ENCODE measurements around the gene XRCC4. TPM values are rescaled to one million over a fixed set of nuclear protein-coding genes. Genes with fewer than 3 reads are reported as not detected.

The XRCC4 gene
- polyA plus RNA-seq, 1 donor: 8.5 TPM

GRCh38 chr5:83069096-83069799 lies 8.1 kb upstream of the XRCC4 start:
- Histone ChIP-seq H3K27me3 (ENCODE audit: control insufficient read depth, insufficient read depth, low read length) (no peaks in the 10 kb centered on the region), H3K27ac (ENCODE audit: low read length) (no peak overlapping the region), H3K36me3 (ENCODE audit: control insufficient read depth, insufficient read depth, low read length) (peaks cover 2% of the 10 kb centered on the region), H3K4me1 (ENCODE audit: control insufficient read depth, insufficient read depth, low read length) (no peaks in the 10 kb centered on the region), H3K4me3 (ENCODE audit: low read length) (no peak overlapping the region), H3K9me3 (ENCODE audit: control insufficient read depth, low read depth, low read length) (no peaks in the 10 kb centered on the region)
- 100% methylated on average over 1 of the region's 2 CpGs for WGBS (ENCODE audit: insufficient coverage, low lambda C conversion rate)
- DNase-seq: no peak

- no peaks in the 10 kb centered on the region for H3K9me3 ChIP-seq (ENCODE audit: control insufficient read depth, low read depth, low read length)
- no peak overlapping the region for H3K27ac ChIP-seq (ENCODE audit: low read length)
- H3K4me1 ChIP-seq (ENCODE audit: control insufficient read depth, insufficient read depth, low read length): no peaks in the 10 kb centered on the region
- DNase-seq: no peak
- no peaks in the 10 kb centered on the region for H3K27me3 ChIP-seq (ENCODE audit: control insufficient read depth, insufficient read depth, low read length)
- WGBS (ENCODE audit: insufficient coverage, low lambda C conversion rate): 95% methylated on average over 2 of the region's 2 CpGs
- peaks cover 2% of the 10 kb centered on the region for H3K36me3 ChIP-seq (ENCODE audit: control insufficient read depth, insufficient read depth, low read length)
- H3K4me3 ChIP-seq (ENCODE audit: low read length): no peak overlapping the region
Observed at GRCh38 chr5:83071286-83072051, 5.9 kb upstream of the XRCC4 start.

DNA sequence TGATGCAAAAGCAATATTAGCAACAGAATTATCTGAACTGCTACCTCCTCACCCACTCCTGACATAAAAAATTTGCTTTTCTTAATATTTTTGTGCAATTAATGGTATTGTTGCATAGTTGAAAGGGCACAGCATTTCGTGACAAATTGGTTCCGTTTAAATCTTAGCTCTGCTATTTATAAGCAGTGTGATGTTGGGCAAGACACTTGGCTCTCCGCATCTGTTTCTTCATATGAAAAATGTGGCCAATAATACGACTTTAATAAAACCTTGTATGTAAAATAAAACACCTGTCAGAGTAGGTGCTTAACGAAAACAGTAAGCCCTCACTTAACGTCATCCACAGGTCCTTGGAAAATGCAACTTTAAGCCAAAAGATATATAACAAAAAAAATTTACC lies 4.4 kb upstream of the XRCC4 start:
- no peak overlapping the region for H3K27ac ChIP-seq (ENCODE audit: low read length)
- no CpG with 5 or more reads among the region's 6 CpGs for WGBS (ENCODE audit: insufficient coverage, low lambda C conversion rate)

GRCh38 chr5:83077662-83078261 lies 415 bp downstream of the XRCC4 start:
- DNase-seq: no peak
- no peaks in the 10 kb centered on the region for H3K27me3 ChIP-seq (ENCODE audit: control insufficient read depth, insufficient read depth, low read length)
- WGBS (ENCODE audit: insufficient coverage, low lambda C conversion rate): no CpG with 5 or more reads among the region's 14 CpGs
- H3K4me1 ChIP-seq (ENCODE audit: control insufficient read depth, insufficient read depth, low read length): peaks cover 2% of the 10 kb centered on the region
- peaks cover 2% of the 10 kb centered on the region for H3K36me3 ChIP-seq (ENCODE audit: control insufficient read depth, insufficient read depth, low read length)
- H3K9me3 ChIP-seq (ENCODE audit: control insufficient read depth, low read depth, low read length): no peaks in the 10 kb centered on the region
- peak overlapping the region; percentile 93 for H3K4me3 ChIP-seq (ENCODE audit: low read length)
- H3K27ac ChIP-seq (ENCODE audit: low read length): peak overlapping the region; percentile 91

More for the DNA sequence above, 4.4 kb upstream of the XRCC4 start:
- Histone ChIP-seq H3K4me1 (ENCODE audit: control insufficient read depth, insufficient read depth, low read length) (no peaks in the 10 kb centered on the region), H3K27me3 (ENCODE audit: control insufficient read depth, insufficient read depth, low read length) (no peaks in the 10 kb centered on the region), H3K9me3 (ENCODE audit: control insufficient read depth, low read depth, low read length) (no peaks in the 10 kb centered on the region), H3K4me3 (ENCODE audit: low read length) (no peak overlapping the region), H3K36me3 (ENCODE audit: control insufficient read depth, insufficient read depth, low read length) (peaks cover 2% of the 10 kb centered on the region)
- no peak for DNase-seq

- no peak overlapping the region for H3K4me3 ChIP-seq (ENCODE audit: low read length)
- H3K27ac ChIP-seq (ENCODE audit: low read length): no peak overlapping the region
- H3K27me3 ChIP-seq (ENCODE audit: control insufficient read depth, insufficient read depth, low read length): no peaks in the 10 kb centered on the region
- no peak for DNase-seq
- H3K36me3 ChIP-seq (ENCODE audit: control insufficient read depth, insufficient read depth, low read length): no peaks in the 10 kb centered on the region
- H3K9me3 ChIP-seq (ENCODE audit: control insufficient read depth, low read depth, low read length): no peaks in the 10 kb centered on the region
- peaks cover 2% of the 10 kb centered on the region for H3K4me1 ChIP-seq (ENCODE audit: control insufficient read depth, insufficient read depth, low read length)
Observed at GRCh38 chr5:83082750-83083149, 5.4 kb downstream of the XRCC4 start.

DNA sequence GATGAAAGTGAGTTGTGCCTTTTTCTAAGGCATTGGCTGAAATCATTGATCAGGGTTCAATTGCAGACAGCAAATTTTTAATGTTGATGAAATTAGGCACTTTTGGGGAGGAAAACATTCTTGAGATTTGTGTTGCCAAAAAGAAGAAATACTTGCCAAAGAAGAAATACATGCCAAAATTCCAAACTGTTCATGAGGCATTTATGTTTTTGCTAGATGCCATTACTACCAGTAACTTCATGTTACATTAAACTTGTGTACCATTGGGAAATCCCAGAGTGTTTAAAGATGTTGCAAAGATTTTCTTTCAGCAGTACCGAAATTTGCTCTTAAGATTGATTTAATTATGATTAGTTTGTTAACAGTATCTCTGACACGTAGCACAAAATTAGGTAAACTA lies 7.0 kb downstream of the XRCC4 start:
- Histone ChIP-seq H3K27me3 (ENCODE audit: control insufficient read depth, insufficient read depth, low read length) (no peaks in the 10 kb centered on the region), H3K4me1 (ENCODE audit: control insufficient read depth, insufficient read depth, low read length) (no peaks in the 10 kb centered on the region), H3K9me3 (ENCODE audit: control insufficient read depth, low read depth, low read length) (no peaks in the 10 kb centered on the region), H3K36me3 (ENCODE audit: control insufficient read depth, insufficient read depth, low read length) (no peaks in the 10 kb centered on the region), H3K4me3 (ENCODE audit: low read length) (no peak overlapping the region), H3K27ac (ENCODE audit: low read length) (no peak overlapping the region)
- no peak for DNase-seq
- no CpG with 5 or more reads among the region's 2 CpGs for WGBS (ENCODE audit: insufficient coverage, low lambda C conversion rate)

DNA sequence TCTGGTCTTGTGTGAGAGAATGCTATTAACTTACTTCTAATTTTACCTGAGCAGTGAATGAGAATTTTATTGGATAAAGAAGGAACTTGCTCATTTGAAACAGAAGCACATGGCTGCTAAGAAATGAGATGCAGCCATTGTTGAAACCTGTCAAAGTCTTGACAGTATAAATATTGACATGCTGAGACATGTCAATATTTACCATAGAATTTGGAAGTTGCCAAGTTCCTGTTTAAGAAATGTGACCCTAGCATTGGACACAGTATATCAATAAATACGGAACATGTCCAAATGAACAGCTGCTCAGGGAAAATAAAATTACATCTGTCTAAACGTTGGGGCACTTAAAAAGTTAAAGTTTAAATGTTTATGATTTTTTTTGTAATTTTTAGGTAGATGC lies 7.8 kb downstream of the XRCC4 start:
- H3K4me1 ChIP-seq (ENCODE audit: control insufficient read depth, insufficient read depth, low read length): no peaks in the 10 kb centered on the region
- no peaks in the 10 kb centered on the region for H3K9me3 ChIP-seq (ENCODE audit: control insufficient read depth, low read depth, low read length)
- WGBS (ENCODE audit: insufficient coverage, low lambda C conversion rate): 64% methylated on average over 2 of the region's 2 CpGs
- no peak for DNase-seq
- no peaks in the 10 kb centered on the region for H3K27me3 ChIP-seq (ENCODE audit: control insufficient read depth, insufficient read depth, low read length)
- no peaks in the 10 kb centered on the region for H3K36me3 ChIP-seq (ENCODE audit: control insufficient read depth, insufficient read depth, low read length)
- no peak overlapping the region for H3K27ac ChIP-seq (ENCODE audit: low read length)
- no peak overlapping the region for H3K4me3 ChIP-seq (ENCODE audit: low read length)

DNA sequence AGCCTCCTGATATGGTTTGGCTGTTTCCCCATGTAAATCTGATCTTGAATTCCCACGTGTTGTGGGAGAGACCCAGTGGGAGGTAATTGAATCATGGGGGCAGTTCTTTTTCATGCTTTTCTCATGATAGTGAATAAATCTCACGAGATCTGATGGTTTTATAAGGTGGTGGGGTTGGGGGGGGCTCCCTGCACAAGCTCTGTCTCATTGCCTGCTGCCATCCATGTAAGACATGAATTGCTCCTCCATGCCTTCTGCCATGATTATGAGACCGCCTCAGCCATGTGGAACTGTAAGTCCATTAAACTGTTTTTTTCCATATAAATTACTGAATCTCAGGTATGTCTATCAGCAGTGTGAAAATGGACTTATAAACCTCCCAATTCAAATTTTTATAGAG lies 12.8 kb downstream of the XRCC4 start:
- DNase-seq: no peak
- no peak overlapping the region for H3K27ac ChIP-seq (ENCODE audit: low read length)
- no peak overlapping the region for H3K4me3 ChIP-seq (ENCODE audit: low read length)
- no peaks in the 10 kb centered on the region for H3K36me3 ChIP-seq (ENCODE audit: control insufficient read depth, insufficient read depth, low read length)
- peaks cover 17% of the 10 kb centered on the region for H3K9me3 ChIP-seq (ENCODE audit: control insufficient read depth, low read depth, low read length)
- WGBS (ENCODE audit: insufficient coverage, low lambda C conversion rate): no CpG with 5 or more reads among the region's 3 CpGs
- H3K27me3 ChIP-seq (ENCODE audit: control insufficient read depth, insufficient read depth, low read length): no peaks in the 10 kb centered on the region
- H3K4me1 ChIP-seq (ENCODE audit: control insufficient read depth, insufficient read depth, low read length): no peaks in the 10 kb centered on the region

DNA sequence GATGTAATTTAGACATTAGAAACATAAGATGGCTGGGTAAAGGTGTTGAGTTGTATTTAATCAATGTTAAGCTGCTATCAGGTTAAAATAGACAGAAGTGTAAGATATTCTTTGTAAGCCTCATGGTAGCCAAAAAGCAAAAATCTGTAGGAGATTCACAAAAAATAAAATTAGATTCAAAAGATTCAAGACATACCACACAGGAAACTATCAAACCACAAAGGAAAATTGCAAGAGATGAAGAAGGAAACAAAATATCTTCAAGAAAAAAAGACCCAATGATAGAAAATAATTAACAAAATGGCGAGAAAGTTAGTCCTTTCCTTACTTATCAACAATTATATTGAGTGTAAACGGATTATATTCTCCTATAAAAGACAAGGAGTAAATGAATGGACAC lies 15.3 kb downstream of the XRCC4 start:
- Histone ChIP-seq H3K27ac (ENCODE audit: low read length) (no peak overlapping the region), H3K36me3 (ENCODE audit: control insufficient read depth, insufficient read depth, low read length) (no peaks in the 10 kb centered on the region), H3K4me3 (ENCODE audit: low read length) (no peak overlapping the region), H3K4me1 (ENCODE audit: control insufficient read depth, insufficient read depth, low read length) (peaks cover 4% of the 10 kb centered on the region), H3K27me3 (ENCODE audit: control insufficient read depth, insufficient read depth, low read length) (no peaks in the 10 kb centered on the region), H3K9me3 (ENCODE audit: control insufficient read depth, low read depth, low read length) (peaks cover 17% of the 10 kb centered on the region)
- no CpG with 5 or more reads among the region's 2 CpGs for WGBS (ENCODE audit: insufficient coverage, low lambda C conversion rate)
- no peak for DNase-seq

DNA sequence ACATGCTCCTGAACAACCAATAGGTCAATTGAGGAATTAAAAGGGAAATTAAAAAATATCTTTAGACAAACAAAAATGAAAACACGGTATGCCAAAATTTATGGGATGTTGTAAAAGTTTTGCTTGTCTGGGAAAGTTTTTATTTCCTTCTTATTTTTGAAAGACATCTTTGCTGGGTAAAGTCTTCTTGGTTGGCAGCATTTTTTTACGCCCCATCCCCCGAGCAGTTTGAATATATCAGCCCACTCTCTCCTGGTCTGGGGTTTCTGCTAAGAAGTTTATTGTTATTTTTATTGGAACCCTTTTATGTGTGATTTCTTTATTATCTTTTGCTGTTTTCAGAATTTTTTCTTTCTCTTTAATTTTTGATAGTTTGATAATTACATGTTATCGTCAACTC lies 16.3 kb downstream of the XRCC4 start:
- H3K36me3 ChIP-seq (ENCODE audit: control insufficient read depth, insufficient read depth, low read length): no peaks in the 10 kb centered on the region
- no peak overlapping the region for H3K4me3 ChIP-seq (ENCODE audit: low read length)
- H3K27me3 ChIP-seq (ENCODE audit: control insufficient read depth, insufficient read depth, low read length): no peaks in the 10 kb centered on the region
- peaks cover 17% of the 10 kb centered on the region for H3K9me3 ChIP-seq (ENCODE audit: control insufficient read depth, low read depth, low read length)
- peaks cover 14% of the 10 kb centered on the region for H3K4me1 ChIP-seq (ENCODE audit: control insufficient read depth, insufficient read depth, low read length)
- no peak overlapping the region for H3K27ac ChIP-seq (ENCODE audit: low read length)
- DNase-seq: no peak
- WGBS (ENCODE audit: insufficient coverage, low lambda C conversion rate): no CpG with 5 or more reads among the region's 4 CpGs

Data from large intestine (tissue), 3 donors.